WTC11 (cell line): ENCODE data around the gene SUV39H2. TPM values are rescaled to one million over a fixed set of nuclear protein-coding genes. Genes with fewer than 3 reads are reported as not detected.
"Not testable (repeated sequence)": the region's sequence is repeated elsewhere in the genome, so short reads cannot be mapped to it uniquely, and the experiment has no call there.

Source experiments
- ATAC-seq: fragments of 200-7000 bp; cut with Tn5 transposase; 2 replicates; pipeline ENCODE4 v1.10.0; 2021; ENCODE audit warnings: mild to moderate bottlenecking, moderate library complexity
- CTCF ChIA-PET: fragments of 300-600 bp; sonication (Branson Sonifier 250); formaldehyde crosslinking; loops from one replicate; lab custom pipeline; 2021; ENCODE audit warnings: antibody characterized with exemption; lab: Charles Lee
- POLR2A ChIA-PET: fragments of 350-600 bp; sonication (Branson Sonifier 250); formaldehyde crosslinking; loops from one replicate; lab custom pipeline; 2021; ENCODE audit warnings: antibody characterized with exemption; lab: Charles Lee
- DNase-seq: peaks from one replicate; pipeline ENCODE4 v3.0.0; 2021; ENCODE audit warnings: low spot score
- H3K27ac Mint-ChIP-seq: 2 replicates; pipeline ENCODE4 v1.8.0; 2021; ENCODE audit warnings: mixed read lengths
- H3K27me3 Mint-ChIP-seq: 2 replicates; pipeline ENCODE4 v1.8.0; 2021; ENCODE audit warnings: low read depth, mild to moderate bottlenecking, moderate library complexity, mixed read lengths
- H3K36me3 Mint-ChIP-seq: 2 replicates; pipeline ENCODE4 v1.8.0; 2021; ENCODE audit warnings: mixed read lengths
- H3K4me1 Mint-ChIP-seq: 2 replicates; pipeline ENCODE4 v1.8.0; 2022; ENCODE audit warnings: mixed read lengths
- H3K4me3 Mint-ChIP-seq: 2 replicates; pipeline ENCODE4 v1.8.0; 2021; ENCODE audit warnings: mild to moderate bottlenecking, moderate library complexity, mixed read lengths
- H3K9me3 Mint-ChIP-seq: 2 replicates; pipeline ENCODE4 v1.8.0; 2021; ENCODE audit warnings: mixed read lengths
- FOXP4 ChIP-seq: sonication (generic); formaldehyde crosslinking; IDR thresholded peaks from 2 replicates; pipeline ENCODE4 v1.8.0; 2022; ENCODE audit warnings: mild to moderate bottlenecking, missing genetic modification reagents
- JUN ChIP-seq: sonication (generic); formaldehyde crosslinking; IDR thresholded peaks from 2 replicates; pipeline ENCODE4 v1.8.0; 2023; ENCODE audit warnings: mild to moderate bottlenecking, missing genetic modification reagents
- NR2C2 ChIP-seq: sonication (generic); formaldehyde crosslinking; IDR thresholded peaks from 2 replicates; pipeline ENCODE4 v1.8.0; 2022; ENCODE audit warnings: mild to moderate bottlenecking, missing genetic modification reagents
- STAT6 ChIP-seq: sonication (generic); formaldehyde crosslinking; conservative IDR thresholded peaks from 2 replicates; pipeline ENCODE4 v1.8.1; 2023; ENCODE audit warnings: mild to moderate bottlenecking, low read depth, missing genetic modification reagents, moderate library complexity
- TCF7 ChIP-seq: sonication (generic); formaldehyde crosslinking; IDR thresholded peaks from 2 replicates; pipeline ENCODE4 v1.8.0; 2022; ENCODE audit warnings: mild to moderate bottlenecking, low read depth, missing genetic modification reagents, moderate library complexity
- ZNF232 ChIP-seq: sonication (generic); formaldehyde crosslinking; IDR thresholded peaks from 2 replicates; pipeline ENCODE4 v1.8.0; 2022; ENCODE audit warnings: mild to moderate bottlenecking, missing genetic modification reagents
- ZNF263 ChIP-seq: sonication (generic); formaldehyde crosslinking; IDR thresholded peaks from 2 replicates; pipeline ENCODE4 v1.8.1; 2022; ENCODE audit warnings: low read depth, mild to moderate bottlenecking, moderate library complexity, missing genetic modification reagents
- total RNA-seq: library from RNA; stranded (reverse); gene quantifications from 3 replicates; pipeline ENCODE4 v1.2.3, GENCODE V29; 2021

SUV39H2 gene
- total RNA-seq, 1 experiment from 2014 or later, result 41.4 TPM

GRCh38 chr10:14926722-14927416, 48.2 kb downstream of the SUV39H2 start (continued):
- no peak for TF ChIP-seq STAT6 (CRISPR knock-in tag)

- no peak for TF ChIP-seq NR2C2 (CRISPR knock-in tag)
- Mint-ChIP-seq H3K9me3 (no peaks in the 10 kb centered on the region), H3K27ac (no peak overlapping the region), H3K4me1 (peaks cover 2% of the 10 kb centered on the region), H3K4me3 (no peak overlapping the region), H3K36me3 (peaks cover 40% of the 10 kb centered on the region), H3K27me3 (no peaks in the 10 kb centered on the region)
- POLR2A ChIA-PET, result no interaction called here
- CTCF ChIA-PET, result no interaction called here
- DNase-seq, result no peak
- no peak for ATAC-seq
Observed at GRCh38 chr10:14930610-14931009, 51.9 kb downstream of the SUV39H2 start.

- ChIA-PET POLR2A (no interaction called here), CTCF (no interaction called here)
- TF ChIP-seq FOXP4 (CRISPR knock-in tag), result no peak
- TF ChIP-seq TCF7, result no peak
- TF ChIP-seq ZNF263 (CRISPR knock-in tag), result no peak
- TF ChIP-seq JUN (CRISPR knock-in tag), result no peak
- TF ChIP-seq ZNF232 (CRISPR knock-in tag), result no peak
- H3K9me3 Mint-ChIP-seq, result no peaks in the 10 kb centered on the region
- no peak overlapping the region for H3K27ac Mint-ChIP-seq
- H3K27me3 Mint-ChIP-seq, result no peaks in the 10 kb centered on the region
- peaks cover 3% of the 10 kb centered on the region for H3K4me1 Mint-ChIP-seq
- DNase-seq (no peak), ATAC-seq (no peak)
- peaks cover 35% of the 10 kb centered on the region for H3K36me3 Mint-ChIP-seq
- H3K4me3 Mint-ChIP-seq, result no peak overlapping the region
Observed at GRCh38 chr10:14936584-14936983, 57.9 kb downstream of the SUV39H2 start.

- H3K27ac Mint-ChIP-seq, H3K4me1 Mint-ChIP-seq, H3K4me3 Mint-ChIP-seq, H3K27me3 Mint-ChIP-seq, POLR2A ChIA-PET, H3K9me3 Mint-ChIP-seq, DNase-seq, ATAC-seq, CTCF ChIA-PET: not testable (repeated sequence)
- H3K36me3 Mint-ChIP-seq, result peaks cover 22% of the 10 kb centered on the region
Observed at GRCh38 chr10:14938971-14939370, 60.3 kb downstream of the SUV39H2 start.

- H3K27me3 Mint-ChIP-seq, POLR2A ChIA-PET, CTCF ChIA-PET, H3K9me3 Mint-ChIP-seq, ATAC-seq, DNase-seq, H3K4me1 Mint-ChIP-seq, H3K4me3 Mint-ChIP-seq: not testable (repeated sequence)
- H3K36me3 Mint-ChIP-seq, result peaks cover 14% of the 10 kb centered on the region
- peak overlapping the region; percentile 29 for H3K27ac Mint-ChIP-seq
Observed at GRCh38 chr10:14942147-14942949, 63.7 kb downstream of the SUV39H2 start.

- POLR2A ChIA-PET, H3K27ac Mint-ChIP-seq, H3K9me3 Mint-ChIP-seq, H3K4me3 Mint-ChIP-seq, CTCF ChIA-PET, ATAC-seq, H3K27me3 Mint-ChIP-seq, DNase-seq, H3K4me1 Mint-ChIP-seq: not testable (repeated sequence)
- peaks cover 16% of the 10 kb centered on the region for H3K36me3 Mint-ChIP-seq
Observed at GRCh38 chr10:14942950-14943338, 64.3 kb downstream of the SUV39H2 start.
